ENCODE measurements around the gene ACACB. TPM values are rescaled to one million over a fixed set of nuclear protein-coding genes. Genes with fewer than 3 reads are reported as not detected.

Gene ACACB
- total RNA-seq, 2 donors from 2014 or later = 6.8 to 12.7 TPM

- Mint-ChIP-seq H3K27ac (peak overlapping the region; percentile 97), H3K4me3 (peak overlapping the region; percentile 79), H3K4me1 (peaks cover 11% of the 10 kb centered on the region), H3K36me3 (ENCODE audit: low read depth) (no peaks in the 10 kb centered on the region), H3K27me3 (ENCODE audit: insufficient read depth) (peaks cover 31% of the 10 kb centered on the region), H3K9me3 (no peaks in the 10 kb centered on the region)
- H3K27me3 ChIP-seq (ENCODE audit: control insufficient read depth, insufficient read depth, low read length, poor library complexity, severe bottlenecking) = peaks cover 24% of the 10 kb centered on the region
- no peak overlapping the region for H3K27ac ChIP-seq (ENCODE audit: low read depth, low read length)
- H3K9me3 ChIP-seq (ENCODE audit: control insufficient read depth, low read length) = no peaks in the 10 kb centered on the region
- DNase-seq = peak; percentile 99
- TF ChIP-seq, protein P1, sequence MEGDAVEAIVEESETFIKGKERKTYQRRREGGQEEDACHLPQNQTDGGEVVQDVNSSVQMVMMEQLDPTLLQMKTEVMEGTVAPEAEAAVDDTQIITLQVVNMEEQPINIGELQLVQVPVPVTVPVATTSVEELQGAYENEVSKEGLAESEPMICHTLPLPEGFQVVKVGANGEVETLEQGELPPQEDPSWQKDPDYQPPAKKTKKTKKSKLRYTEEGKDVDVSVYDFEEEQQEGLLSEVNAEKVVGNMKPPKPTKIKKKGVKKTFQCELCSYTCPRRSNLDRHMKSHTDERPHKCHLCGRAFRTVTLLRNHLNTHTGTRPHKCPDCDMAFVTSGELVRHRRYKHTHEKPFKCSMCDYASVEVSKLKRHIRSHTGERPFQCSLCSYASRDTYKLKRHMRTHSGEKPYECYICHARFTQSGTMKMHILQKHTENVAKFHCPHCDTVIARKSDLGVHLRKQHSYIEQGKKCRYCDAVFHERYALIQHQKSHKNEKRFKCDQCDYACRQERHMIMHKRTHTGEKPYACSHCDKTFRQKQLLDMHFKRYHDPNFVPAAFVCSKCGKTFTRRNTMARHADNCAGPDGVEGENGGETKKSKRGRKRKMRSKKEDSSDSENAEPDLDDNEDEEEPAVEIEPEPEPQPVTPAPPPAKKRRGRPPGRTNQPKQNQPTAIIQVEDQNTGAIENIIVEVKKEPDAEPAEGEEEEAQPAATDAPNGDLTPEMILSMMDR (conservative IDR thresholded peaks at IDR 0.05) = no peak
- peak overlapping the region; percentile 88 for H3K4me3 ChIP-seq (ENCODE audit: low read length)
- 0 to 1% methylated on average over 16 to 60 of the region's 61 CpGs for WGBS, 2 experiments (ENCODE audit: insufficient coverage in 1 of 2, insufficient read length in 1 of 2)
- peak overlapping the region; percentile 48 for H3K9ac ChIP-seq (ENCODE audit: extremely low read depth, low read length, poor library complexity, severe bottlenecking)
- H3K36me3 ChIP-seq (ENCODE audit: control insufficient read depth, insufficient read depth, low read length) = no peaks in the 10 kb centered on the region
- no peaks in the 10 kb centered on the region for H3K4me1 ChIP-seq (ENCODE audit: control insufficient read depth, insufficient read depth, low read length)
Measured at GRCh38 chr12:109154451-109155438, 38.4 kb downstream of the ACACB start.

GRCh38 chr12:109156036-109156435 is 39.6 kb downstream of the ACACB start:
- Mint-ChIP-seq H3K4me3 (no peak overlapping the region), H3K27me3 (ENCODE audit: insufficient read depth) (peaks cover 22% of the 10 kb centered on the region), H3K36me3 (ENCODE audit: low read depth) (no peaks in the 10 kb centered on the region), H3K9me3 (no peaks in the 10 kb centered on the region), H3K27ac (no peak overlapping the region), H3K4me1 (peaks cover 11% of the 10 kb centered on the region)
- Histone ChIP-seq H3K27ac (ENCODE audit: low read depth, low read length) (no peak overlapping the region), H3K27me3 (ENCODE audit: control insufficient read depth, insufficient read depth, low read length, poor library complexity, severe bottlenecking) (peaks cover 16% of the 10 kb centered on the region), H3K4me3 (ENCODE audit: low read length) (no peak overlapping the region), H3K4me1 (ENCODE audit: control insufficient read depth, insufficient read depth, low read length) (no peaks in the 10 kb centered on the region), H3K36me3 (ENCODE audit: control insufficient read depth, insufficient read depth, low read length) (no peaks in the 10 kb centered on the region), H3K9me3 (ENCODE audit: control insufficient read depth, low read length) (no peaks in the 10 kb centered on the region), H3K9ac (ENCODE audit: extremely low read depth, low read length, poor library complexity, severe bottlenecking) (no peak overlapping the region)
- TF ChIP-seq, protein P1 (conservative IDR thresholded peaks at IDR 0.05) = no peak
- DNase-seq = peak; percentile 31
- 93 to 100% methylated on average over 2 to 5 of the region's 5 CpGs for WGBS, 2 experiments (ENCODE audit: insufficient coverage in 1 of 2, insufficient read length in 1 of 2)

- no peaks in the 10 kb centered on the region for H3K9me3 Mint-ChIP-seq
- TF ChIP-seq, protein P1 (conservative IDR thresholded peaks at IDR 0.05) = no peak
- Histone ChIP-seq H3K4me1 (ENCODE audit: control insufficient read depth, insufficient read depth, low read length) (no peaks in the 10 kb centered on the region), H3K9ac (ENCODE audit: extremely low read depth, low read length, poor library complexity, severe bottlenecking) (no peak overlapping the region), H3K27ac (ENCODE audit: low read depth, low read length) (no peak overlapping the region), H3K9me3 (ENCODE audit: control insufficient read depth, low read length) (no peaks in the 10 kb centered on the region), H3K27me3 (ENCODE audit: control insufficient read depth, insufficient read depth, low read length, poor library complexity, severe bottlenecking) (peaks cover 12% of the 10 kb centered on the region), H3K4me3 (ENCODE audit: low read length) (no peak overlapping the region), H3K36me3 (ENCODE audit: control insufficient read depth, insufficient read depth, low read length) (no peaks in the 10 kb centered on the region)
- H3K27me3 Mint-ChIP-seq (ENCODE audit: insufficient read depth) = peaks cover 22% of the 10 kb centered on the region
- peaks cover 11% of the 10 kb centered on the region for H3K4me1 Mint-ChIP-seq
- H3K27ac Mint-ChIP-seq = no peak overlapping the region
- WGBS, 2 experiments (ENCODE audit: insufficient coverage in 1 of 2, insufficient read length in 1 of 2) = 93% methylated on average over 5 of the region's 5 CpGs
- H3K4me3 Mint-ChIP-seq = no peak overlapping the region
- no peaks in the 10 kb centered on the region for H3K36me3 Mint-ChIP-seq (ENCODE audit: low read depth)
- peak; percentile 27 for DNase-seq
Measured at GRCh38 chr12:109156586-109156985, 40.2 kb downstream of the ACACB start.
